SU-DHL-6 (cell line): ENCODE data around the gene TRIP4.

Experiments
- EZH2phosphoT487 ChIP-seq: fragments of 200-600 bp; sonication (generic), shearing (Covaris generic); conservative IDR thresholded peaks from 2 replicates; pipeline ENCODE4 v1.6.1; 2018; ENCODE audit warnings: mild to moderate bottlenecking, antibody characterized with exemption, low read length, moderate library complexity, mixed read lengths
- TF ChIP-seq, protein P1 (sequence below): fragments of 200-600 bp; sonication (generic); IDR thresholded peaks from one replicate; pipeline ENCODE4 v1.5.1; 2017; ENCODE audit warnings: antibody characterized with exemption, mild to moderate bottlenecking, low read length, moderate library complexity; ENCODE audit not compliant: insufficient read depth, poor library complexity, severe bottlenecking

GRCh38 chr15:64501396-64501715, 113.7 kb downstream of the TRIP4 start:
- TF ChIP-seq, protein P1, sequence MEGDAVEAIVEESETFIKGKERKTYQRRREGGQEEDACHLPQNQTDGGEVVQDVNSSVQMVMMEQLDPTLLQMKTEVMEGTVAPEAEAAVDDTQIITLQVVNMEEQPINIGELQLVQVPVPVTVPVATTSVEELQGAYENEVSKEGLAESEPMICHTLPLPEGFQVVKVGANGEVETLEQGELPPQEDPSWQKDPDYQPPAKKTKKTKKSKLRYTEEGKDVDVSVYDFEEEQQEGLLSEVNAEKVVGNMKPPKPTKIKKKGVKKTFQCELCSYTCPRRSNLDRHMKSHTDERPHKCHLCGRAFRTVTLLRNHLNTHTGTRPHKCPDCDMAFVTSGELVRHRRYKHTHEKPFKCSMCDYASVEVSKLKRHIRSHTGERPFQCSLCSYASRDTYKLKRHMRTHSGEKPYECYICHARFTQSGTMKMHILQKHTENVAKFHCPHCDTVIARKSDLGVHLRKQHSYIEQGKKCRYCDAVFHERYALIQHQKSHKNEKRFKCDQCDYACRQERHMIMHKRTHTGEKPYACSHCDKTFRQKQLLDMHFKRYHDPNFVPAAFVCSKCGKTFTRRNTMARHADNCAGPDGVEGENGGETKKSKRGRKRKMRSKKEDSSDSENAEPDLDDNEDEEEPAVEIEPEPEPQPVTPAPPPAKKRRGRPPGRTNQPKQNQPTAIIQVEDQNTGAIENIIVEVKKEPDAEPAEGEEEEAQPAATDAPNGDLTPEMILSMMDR: no peak
- no peak for TF ChIP-seq EZH2phosphoT487
